ENCODE data around the gene RFESD.
"Not testable (repeated sequence)": the region's sequence is repeated elsewhere in the genome, so short reads cannot be mapped to it uniquely, and the experiment has no call there.

The RFESD gene

DNA sequence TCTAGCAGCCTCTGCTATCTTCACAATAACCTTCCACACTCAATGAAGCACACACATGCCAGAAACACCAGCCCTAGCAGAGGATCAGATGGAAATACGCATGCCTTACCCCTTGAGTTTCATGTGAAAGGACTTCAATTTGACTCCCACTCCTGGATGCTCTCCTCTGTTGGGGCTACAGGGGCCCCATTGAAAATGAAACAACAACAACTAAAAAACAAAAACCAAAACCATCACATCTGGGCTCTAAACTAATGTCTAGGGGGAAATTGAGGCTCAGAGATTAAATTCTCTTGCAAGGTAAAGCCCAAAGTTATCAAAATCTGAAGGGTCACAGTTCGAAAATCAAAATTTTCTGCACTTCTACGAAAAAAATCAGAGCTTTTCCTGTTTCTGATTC lies 7.9 kb upstream of the RFESD start:
- no peak overlapping the region for H3K4me3 ChIP-seq (ENCODE audit: low read length)
- no peak for DNase-seq (ENCODE audit: low read depth)
- no peak for TF ChIP-seq CTCF (conservative IDR thresholded peaks at IDR 0.05; ENCODE audit: low read depth, low read length)

DNA sequence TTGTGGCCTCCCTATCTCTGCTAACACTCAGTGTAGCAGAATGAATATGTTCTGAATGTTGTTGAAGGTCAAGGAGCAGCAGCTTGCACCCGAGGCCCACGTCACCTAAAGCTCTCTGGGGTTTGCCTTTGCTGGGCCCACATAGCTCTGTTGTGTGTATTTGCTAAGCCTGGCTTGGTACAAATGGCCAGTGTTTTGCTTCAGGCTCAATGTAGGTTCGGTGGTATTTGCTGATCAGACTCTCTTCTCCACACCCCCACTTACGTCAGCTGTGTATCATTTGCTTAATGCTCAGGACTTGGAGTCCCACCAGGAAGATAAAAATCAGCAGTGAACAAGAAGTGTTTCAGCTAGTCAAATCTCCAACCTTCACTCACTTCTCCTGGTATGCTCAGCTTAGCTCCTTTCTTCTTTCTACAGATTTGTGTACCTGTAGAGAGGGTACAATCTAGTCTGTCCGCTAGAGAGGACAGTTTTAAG lies 4.8 kb upstream of the RFESD start:
- no peak for DNase-seq (ENCODE audit: low read depth)
- no peak for TF ChIP-seq CTCF (conservative IDR thresholded peaks at IDR 0.05; ENCODE audit: low read depth, low read length)
- no peak overlapping the region for H3K4me3 ChIP-seq (ENCODE audit: low read length)

DNA sequence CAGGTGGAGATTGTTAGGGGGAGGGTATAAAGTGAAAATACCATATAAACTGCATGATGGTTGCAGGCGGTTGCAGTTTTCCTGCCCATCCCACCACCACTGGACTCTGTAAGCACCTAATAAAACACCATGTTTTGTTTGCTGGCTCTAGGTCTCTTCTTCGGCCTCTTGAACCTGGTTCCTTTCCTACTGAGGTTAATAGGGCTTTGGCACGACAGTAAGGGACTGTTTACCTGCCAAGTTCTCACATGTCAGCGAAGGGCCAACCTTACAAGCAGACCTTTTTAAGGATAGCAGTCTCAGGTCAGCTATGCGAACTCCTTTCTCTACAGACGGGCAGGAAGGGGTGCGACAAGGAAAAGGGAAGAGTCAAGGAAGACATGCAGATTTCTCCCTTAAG lies 3.4 kb upstream of the RFESD start:
- TF ChIP-seq CTCF (conservative IDR thresholded peaks at IDR 0.05; ENCODE audit: low read depth, low read length) = no peak
- DNase-seq (ENCODE audit: low read depth) = no peak
- H3K4me3 ChIP-seq (ENCODE audit: low read length) = no peak overlapping the region

DNA sequence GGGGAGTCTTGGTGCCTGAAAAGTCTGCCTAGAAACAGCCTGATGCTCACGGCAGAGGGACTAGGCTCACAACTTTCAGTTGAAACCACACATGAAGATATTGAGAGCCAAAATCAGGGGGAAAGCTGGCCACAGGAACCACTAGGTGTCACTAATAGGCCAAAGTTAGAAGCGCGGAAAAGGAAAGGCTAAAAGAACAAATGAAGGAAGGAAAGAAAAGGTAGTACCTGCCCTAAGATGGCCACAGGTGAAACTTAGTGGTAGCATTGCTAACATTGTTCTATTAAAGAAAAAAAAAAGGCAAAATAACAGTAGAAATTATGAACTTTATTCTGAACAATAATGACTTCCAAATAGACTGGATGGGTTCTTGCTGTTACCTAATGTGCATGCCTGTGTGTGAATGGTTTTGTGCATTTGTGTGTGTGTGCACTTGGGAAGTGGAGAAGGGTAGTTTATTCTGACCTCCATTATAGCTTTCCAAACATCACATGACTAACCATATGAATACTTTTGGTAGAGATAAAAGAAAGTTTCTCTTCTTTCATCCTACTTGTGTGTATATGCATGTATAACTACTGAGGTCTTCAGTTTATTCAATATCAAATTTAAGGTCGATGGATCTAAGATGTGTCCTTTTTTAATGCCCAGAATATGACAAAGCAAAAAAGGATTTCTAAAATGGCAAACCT lies 2.1 kb upstream of the RFESD start:
- no peak overlapping the region for H3K4me3 ChIP-seq (ENCODE audit: low read length)
- peak; percentile 84 for TF ChIP-seq CTCF (conservative IDR thresholded peaks at IDR 0.05; ENCODE audit: low read depth, low read length)
- DNase-seq (ENCODE audit: low read depth) = no peak

DNA sequence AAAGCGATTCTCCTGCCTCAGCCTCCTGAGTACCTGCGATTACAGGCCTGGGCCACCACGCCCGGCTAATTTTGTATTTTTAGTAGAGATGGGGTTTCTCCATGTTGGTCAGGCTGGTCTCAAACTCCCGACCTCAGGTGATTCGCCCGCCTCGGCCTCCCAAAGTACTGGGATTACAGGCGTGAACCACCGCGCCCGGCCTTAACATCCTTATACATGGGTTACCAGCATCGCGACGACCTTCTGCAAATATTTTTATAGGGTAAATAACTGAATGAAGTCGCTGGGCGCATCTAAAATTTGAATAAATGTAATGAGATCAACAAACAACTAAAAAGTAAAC lies 380 bp upstream of the RFESD start:
- DNase-seq (ENCODE audit: low read depth) = not testable (repeated sequence)
- H3K4me3 ChIP-seq (ENCODE audit: low read length) = peak overlapping the region; percentile 66

GRCh38 chr5:95647886-95648860 lies 1.6 kb downstream of the RFESD start:
- no peak for DNase-seq (ENCODE audit: low read depth)
- TF ChIP-seq CTCF (conservative IDR thresholded peaks at IDR 0.05; ENCODE audit: low read depth, low read length) = no peak
- no peak overlapping the region for H3K4me3 ChIP-seq (ENCODE audit: low read length)

DNA sequence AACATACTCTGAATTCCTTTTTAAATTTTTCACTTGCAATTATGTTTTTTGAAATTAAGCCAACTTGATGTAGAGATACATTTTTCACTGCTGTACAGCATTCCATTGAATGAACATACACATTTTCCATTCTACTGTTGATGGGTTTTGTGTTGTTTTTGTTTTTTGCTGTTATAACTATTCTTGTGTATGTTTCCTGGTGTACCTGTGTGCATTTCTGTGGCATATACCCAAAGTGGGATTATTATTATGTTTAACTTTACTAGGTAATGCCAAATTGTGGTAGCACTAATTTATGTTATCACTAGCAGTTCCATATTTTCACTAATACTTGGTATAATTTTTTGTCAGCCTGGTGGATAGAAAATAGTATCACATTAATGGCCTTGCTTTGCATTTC lies 2.7 kb downstream of the RFESD start:
- H3K4me3 ChIP-seq (ENCODE audit: low read length) = no peak overlapping the region
- no peak for DNase-seq (ENCODE audit: low read depth)
- TF ChIP-seq CTCF (conservative IDR thresholded peaks at IDR 0.05; ENCODE audit: low read depth, low read length) = no peak
